K562 (cell line): ENCODE data around the gene SCAMP3. TPM values are rescaled to one million over a fixed set of nuclear protein-coding genes. Genes with fewer than 3 reads are reported as not detected.
A peak's percentile ranks its signal among the peaks of the same experiment; 100 is the strongest.

Experiments
- CHD1 ChIP-seq: fragments of 200-600 bp; sonication (generic); IDR thresholded peaks from one replicate; pipeline ENCODE4 v1.6.1; 2012; ENCODE audit warnings: mild to moderate bottlenecking, moderate library complexity, low read length, inconsistent platforms
- CTBP1 ChIP-seq: fragments of 450-650 bp; IDR thresholded peaks from 2 replicates; pipeline ENCODE4 v1.6.1; 2016; ENCODE audit warnings: borderline replicate concordance
- FIP1L1 ChIP-seq: fragments of 200-400 bp; formaldehyde crosslinking; IDR thresholded peaks from 2 replicates; pipeline ENCODE4 v1.6.1; 2018; ENCODE audit warnings: mild to moderate bottlenecking, low read depth, low read length; ENCODE audit not compliant: poor library complexity, severe bottlenecking
- GABPB1 ChIP-seq: sonication (generic); formaldehyde crosslinking; IDR thresholded peaks from 2 replicates; pipeline ENCODE4 v1.8.0; 2022; ENCODE audit warnings: mild to moderate bottlenecking, missing genetic modification reagents
- GTF2F1 ChIP-seq: IDR thresholded peaks from 2 replicates; pipeline ENCODE4 v1.6.1; 2011; ENCODE audit warnings: low read depth, low read length, improper control_type of control experiment
- HCFC1 ChIP-seq: IDR thresholded peaks from 2 replicates; pipeline ENCODE4 v1.6.1; 2012; ENCODE audit warnings: low read depth, low read length, improper control_type of control experiment
- HMGN3 ChIP-seq: IDR thresholded peaks from 2 replicates; pipeline ENCODE4 v1.6.1; 2011; ENCODE audit warnings: borderline replicate concordance, low read depth, mild to moderate bottlenecking, mixed read lengths, low read length; ENCODE audit not compliant: insufficient read length; ENCODE audit errors: extremely low read depth
- L3MBTL2 ChIP-seq: fragments of 450-650 bp; IDR thresholded peaks from 2 replicates; pipeline ENCODE4 v1.6.1; 2016; ENCODE audit warnings: mild to moderate bottlenecking, moderate library complexity
- NONO ChIP-seq, 2 experiments: fragments of 200-400 bp in 1 of 2; fragments of 450-650 bp in 1 of 2; formaldehyde crosslinking in 1 of 2; IDR thresholded peaks; 2 replicates each; pipeline ENCODE4 v1.6.1; 2017; ENCODE audit warnings: low read depth in 2 of 2, mild to moderate bottlenecking in 2 of 2, moderate library complexity in 2 of 2, low read length in 1 of 2
- RBBP5 ChIP-seq: fragments of 200-600 bp; sonication (generic); IDR thresholded peaks from 2 replicates; pipeline ENCODE4 v1.6.1; 2012; ENCODE audit warnings: borderline replicate concordance, mild to moderate bottlenecking, low read length, control low read depth, inconsistent platforms; ENCODE audit not compliant: insufficient read depth, poor library complexity, severe bottlenecking
- RBFOX2 ChIP-seq: fragments of 200-400 bp; formaldehyde crosslinking; IDR thresholded peaks from 2 replicates; pipeline ENCODE4 v1.6.1; 2017; ENCODE audit warnings: low read depth, mild to moderate bottlenecking, low read length, moderate library complexity
- TBP ChIP-seq: optimal IDR thresholded peaks from 2 replicates; pipeline ENCODE3; 2011; ENCODE audit warnings: low read depth, low read length, improper control_type of control experiment
- YY1 ChIP-seq, 3 experiments: IDR thresholded peaks; 2 replicates each; pipeline ENCODE4 v1.6.1; 2011; ENCODE audit warnings: low read length in 2 of 3, mild to moderate bottlenecking in 2 of 3, moderate library complexity in 2 of 3, borderline replicate concordance in 1 of 3, control low read depth in 1 of 3, low read depth in 1 of 3; ENCODE audit not compliant: insufficient read depth in 3 of 3, insufficient replicate concordance in 2 of 3, control insufficient read depth in 1 of 3, insufficient read length in 1 of 3; ENCODE audit errors: extremely low read depth in 1 of 3
- ZSCAN29 ChIP-seq: fragments of 450-650 bp; IDR thresholded peaks from 2 replicates; pipeline ENCODE4 v1.6.1; 2017
- polyA plus RNA-seq, 8 experiments: library from polyadenylated mRNA; depleted of rRNA in 4 of 8; stranded (reverse) in 5 of 8; unstranded in 3 of 8; fragments of >200 nt; fragmentation: Nextera tagmentation in 2 of 8; fragmentation: Illumina TruSeq in 1 of 8; extraction: Ambion mirVana in 2 of 8; extraction: Trizol in 1 of 8; gene quantifications; 2 replicates each; pipeline versions ENCODE4 v1.2.1 to v1.2.3, GENCODE V29; 2011 to 2014; ENCODE audit warnings: inconsistent platforms in 1 of 8, missing spikeins in 1 of 8
- total RNA-seq, 7 experiments: library from RNA; depleted of rRNA in 6 of 7; stranded (reverse); fragments of >200 nt in 6 of 7; fragmentation: Illumina TruSeq in 2 of 7; extraction: Trizol in 2 of 7; gene quantifications; 2 replicates each; pipeline versions ENCODE4 v1.2.1 to v1.2.3, GENCODE V29; 2011 to 2021; ENCODE audit warnings: low replicate concordance in 1 of 7
- TF ChIP-seq, protein P1 (sequence below), 3 experiments: fragments of 200-800 bp in 1 of 3; sonication (Bioruptor generic) in 1 of 3; sonication (generic) in 1 of 3; formaldehyde crosslinking in 1 of 3; IDR thresholded peaks; 2 replicates each; pipeline versions ENCODE4 v1.6.1 to v1.8.0; 2016 to 2022; ENCODE audit warnings: mild to moderate bottlenecking in 2 of 3, missing compliant biosample characterization in 2 of 3, missing genetic modification characterization in 2 of 3, missing genetic modification reagents in 1 of 3
- TF ChIP-seq, protein P2 (sequence below): sonication (generic); formaldehyde crosslinking; IDR thresholded peaks from 2 replicates; pipeline ENCODE4 v1.9.0; 2022; ENCODE audit warnings: mild to moderate bottlenecking, missing genetic modification reagents
- TF ChIP-seq, protein P3 (sequence below): sonication (generic); formaldehyde crosslinking; IDR thresholded peaks from 2 replicates; pipeline ENCODE4 v1.8.1; 2023; ENCODE audit warnings: mild to moderate bottlenecking, missing genetic modification reagents
- TF ChIP-seq, protein P4 (sequence below), 2 experiments: IDR thresholded peaks; 2 replicates each; pipeline ENCODE4 v1.6.1; 2012; ENCODE audit warnings: improper control_type of control experiment in 2 of 2, low read depth in 2 of 2, low read length in 2 of 2, borderline replicate concordance in 1 of 2

SCAMP3 gene
- total and polyA plus RNA-seq, 9 of the 15 experiments (the other 6 are each of a cell fraction or from before 2014, with no cell fraction given) = 14.2 to 131 (median 86.1) TPM

DNA sequence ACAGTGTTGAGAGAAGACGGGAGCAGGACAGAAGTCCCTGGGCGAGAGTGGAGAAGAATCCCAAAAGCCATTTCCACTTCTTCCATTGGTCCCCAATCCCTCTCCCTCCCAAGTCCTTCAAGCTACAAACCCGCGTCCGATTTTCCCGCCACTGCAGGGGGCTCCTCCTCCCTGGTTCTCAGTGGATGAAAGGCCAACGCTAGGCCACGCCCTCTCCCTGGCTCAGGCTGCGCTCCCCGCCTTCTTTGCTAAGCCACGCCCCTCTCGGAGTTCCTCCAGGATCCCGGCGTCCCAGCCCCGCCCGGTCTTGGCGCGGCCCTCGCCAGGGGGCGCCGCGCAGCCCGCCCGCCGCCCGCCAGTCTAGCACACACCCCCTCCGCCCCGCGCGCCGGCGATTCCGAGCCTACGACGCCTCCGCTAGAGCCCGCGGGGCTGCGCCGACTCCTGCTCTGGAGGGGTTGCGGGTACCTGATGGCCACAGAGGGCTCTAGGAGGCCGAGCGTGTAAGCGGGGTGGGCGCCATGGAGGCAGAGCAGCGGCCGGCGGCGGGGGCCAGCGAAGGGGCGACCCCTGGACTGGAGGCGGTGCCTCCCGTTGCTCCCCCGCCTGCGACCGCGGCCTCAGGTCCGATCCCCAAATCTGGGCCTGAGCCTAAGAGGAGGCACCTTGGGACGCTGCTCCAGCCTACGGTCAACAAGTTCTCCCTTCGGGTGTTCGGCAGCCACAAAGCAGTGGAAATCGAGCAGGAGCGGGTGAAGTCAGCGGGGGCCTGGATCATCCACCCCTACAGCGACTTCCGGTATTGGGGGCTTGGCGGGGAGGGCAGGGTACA is 15.1 kb upstream of the SCAMP3 start, which contains the start of gene HCN3 (continued):
- peak in 1 of 2 experiments; percentile 50; a peak in 1 of 4 replicates for TF ChIP-seq NONO (IDR thresholded peaks at IDR 0.05; ENCODE audit: low read depth in 2 of 2, low read length in 1 of 2)
- TF ChIP-seq, protein P1, sequence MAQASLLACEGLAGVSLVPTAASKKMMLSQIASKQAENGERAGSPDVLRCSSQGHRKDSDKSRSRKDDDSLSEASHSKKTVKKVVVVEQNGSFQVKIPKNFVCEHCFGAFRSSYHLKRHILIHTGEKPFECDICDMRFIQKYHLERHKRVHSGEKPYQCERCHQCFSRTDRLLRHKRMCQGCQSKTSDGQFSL (CRISPR knock-in tag; IDR thresholded peaks at IDR 0.05) = no peak
- TF ChIP-seq, protein P1 (tag; IDR thresholded peaks at IDR 0.05) = peak in 1 of 2 experiments; percentile 51; a peak in 1 of 4 replicates
- TF ChIP-seq GTF2F1 = no peak
- TF ChIP-seq, protein P2, sequence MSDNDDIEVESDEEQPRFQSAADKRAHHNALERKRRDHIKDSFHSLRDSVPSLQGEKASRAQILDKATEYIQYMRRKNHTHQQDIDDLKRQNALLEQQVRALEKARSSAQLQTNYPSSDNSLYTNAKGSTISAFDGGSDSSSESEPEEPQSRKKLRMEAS = peak; percentile 58
- TF ChIP-seq, protein P3, sequence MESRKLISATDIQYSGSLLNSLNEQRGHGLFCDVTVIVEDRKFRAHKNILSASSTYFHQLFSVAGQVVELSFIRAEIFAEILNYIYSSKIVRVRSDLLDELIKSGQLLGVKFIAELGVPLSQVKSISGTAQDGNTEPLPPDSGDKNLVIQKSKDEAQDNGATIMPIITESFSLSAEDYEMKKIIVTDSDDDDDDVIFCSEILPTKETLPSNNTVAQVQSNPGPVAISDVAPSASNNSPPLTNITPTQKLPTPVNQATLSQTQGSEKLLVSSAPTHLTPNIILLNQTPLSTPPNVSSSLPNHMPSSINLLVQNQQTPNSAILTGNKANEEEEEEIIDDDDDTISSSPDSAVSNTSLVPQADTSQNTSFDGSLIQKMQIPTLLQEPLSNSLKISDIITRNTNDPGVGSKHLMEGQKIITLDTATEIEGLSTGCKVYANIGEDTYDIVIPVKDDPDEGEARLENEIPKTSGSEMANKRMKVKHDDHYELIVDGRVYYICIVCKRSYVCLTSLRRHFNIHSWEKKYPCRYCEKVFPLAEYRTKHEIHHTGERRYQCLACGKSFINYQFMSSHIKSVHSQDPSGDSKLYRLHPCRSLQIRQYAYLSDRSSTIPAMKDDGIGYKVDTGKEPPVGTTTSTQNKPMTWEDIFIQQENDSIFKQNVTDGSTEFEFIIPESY (CRISPR knock-in tag) = peak; percentile 34; the same call in 1 of the 2 replicates
- TF ChIP-seq ZSCAN29 = no peak; the same call in 1 of the 2 replicates
- TF ChIP-seq RBFOX2 = peak; percentile 58
- peak; percentile 27 for TF ChIP-seq FIP1L1
- TF ChIP-seq, protein P4, sequence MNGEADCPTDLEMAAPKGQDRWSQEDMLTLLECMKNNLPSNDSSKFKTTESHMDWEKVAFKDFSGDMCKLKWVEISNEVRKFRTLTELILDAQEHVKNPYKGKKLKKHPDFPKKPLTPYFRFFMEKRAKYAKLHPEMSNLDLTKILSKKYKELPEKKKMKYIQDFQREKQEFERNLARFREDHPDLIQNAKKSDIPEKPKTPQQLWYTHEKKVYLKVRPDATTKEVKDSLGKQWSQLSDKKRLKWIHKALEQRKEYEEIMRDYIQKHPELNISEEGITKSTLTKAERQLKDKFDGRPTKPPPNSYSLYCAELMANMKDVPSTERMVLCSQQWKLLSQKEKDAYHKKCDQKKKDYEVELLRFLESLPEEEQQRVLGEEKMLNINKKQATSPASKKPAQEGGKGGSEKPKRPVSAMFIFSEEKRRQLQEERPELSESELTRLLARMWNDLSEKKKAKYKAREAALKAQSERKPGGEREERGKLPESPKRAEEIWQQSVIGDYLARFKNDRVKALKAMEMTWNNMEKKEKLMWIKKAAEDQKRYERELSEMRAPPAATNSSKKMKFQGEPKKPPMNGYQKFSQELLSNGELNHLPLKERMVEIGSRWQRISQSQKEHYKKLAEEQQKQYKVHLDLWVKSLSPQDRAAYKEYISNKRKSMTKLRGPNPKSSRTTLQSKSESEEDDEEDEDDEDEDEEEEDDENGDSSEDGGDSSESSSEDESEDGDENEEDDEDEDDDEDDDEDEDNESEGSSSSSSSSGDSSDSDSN (IDR thresholded peaks at IDR 0.05; ENCODE audit: borderline replicate concordance in 1 of 2, low read depth in 2 of 2, low read length in 2 of 2) = 0 out of 4 replicates have a peak, but pooled peaks of 1 of the 2 experiments have one; percentile 47
- TF ChIP-seq L3MBTL2 = peak; percentile 95
- peak; percentile 51 for TF ChIP-seq RBBP5
- 0 out of 2 replicates have a peak, but pooled peaks have one; percentile 21 for TF ChIP-seq HCFC1
- TF ChIP-seq TBP = peak; percentile 14
- peak; percentile 65 for TF ChIP-seq CHD1
- peak in 1 of 3 experiments; percentile 40 for TF ChIP-seq YY1 (IDR thresholded peaks at IDR 0.05; ENCODE audit: borderline replicate concordance in 1 of 3, control insufficient read depth in 1 of 3, extremely low read depth in 1 of 3, insufficient read depth in 3 of 3, insufficient read length in 1 of 3, insufficient replicate concordance in 2 of 3, low read depth in 1 of 3, low read length in 2 of 3)
- peak; percentile 82 for TF ChIP-seq CTBP1
- peak; percentile 10; the same call in 1 of the 2 replicates for TF ChIP-seq GABPB1
- peak; percentile 82 for TF ChIP-seq HMGN3
